Neural cell (in vitro differentiated cells): ENCODE results near the gene ADCY7.

ENCODE experiments used
- CTCF ChIP-seq: fragments of 450-650 bp; IDR thresholded peaks from 2 replicates; pipeline ENCODE4 v1.5.1; 2014; ENCODE audit warnings: antibody characterized with exemption, mild to moderate bottlenecking, moderate library complexity; ENCODE audit not compliant: poor library complexity, severe bottlenecking
- EP300 ChIP-seq: fragments of 450-650 bp; conservative IDR thresholded peaks from 2 replicates; pipeline ENCODE4 v1.6.1; 2014; ENCODE audit warnings: antibody characterized with exemption, mild to moderate bottlenecking, moderate library complexity; ENCODE audit not compliant: poor library complexity, severe bottlenecking
- EZH2 ChIP-seq: fragments of 200-600, 300-800 bp; shearing (Covaris generic), sonication (generic); IDR thresholded peaks from 2 replicates; pipeline ENCODE4 v1.6.1; 2014; ENCODE audit warnings: antibody characterized with exemption, low read length, borderline replicate concordance, mild to moderate bottlenecking; ENCODE audit not compliant: insufficient read depth, poor library complexity, severe bottlenecking
- POLR2AphosphoS5 ChIP-seq: IDR thresholded peaks from 2 replicates; pipeline ENCODE4 v1.6.1; 2012
- RAD21 ChIP-seq: fragments of 450-650 bp; conservative IDR thresholded peaks from 2 replicates; pipeline ENCODE4 v1.6.1; 2014; ENCODE audit warnings: antibody characterized with exemption, mild to moderate bottlenecking, moderate library complexity
- REST ChIP-seq: IDR thresholded peaks from 2 replicates; pipeline ENCODE4 v1.6.1; 2012; ENCODE audit warnings: borderline replicate concordance
- SMC3 ChIP-seq: fragments of 450-650 bp; conservative IDR thresholded peaks from 2 replicates; pipeline ENCODE4 v1.6.1; 2014; ENCODE audit warnings: antibody characterized with exemption, mild to moderate bottlenecking, moderate library complexity; ENCODE audit not compliant: poor library complexity
- TAF1 ChIP-seq: IDR thresholded peaks from 2 replicates; pipeline ENCODE4 v1.6.1; 2012; ENCODE audit warnings: low read depth

- TF ChIP-seq REST (no peak), CTCF (no peak), EP300 (no peak), EZH2 (no peak), RAD21 (no peak), POLR2AphosphoS5 (no peak), TAF1 (no peak), SMC3 (no peak)
Observed at GRCh38 chr16:50309156-50309526, 42.8 kb downstream of the ADCY7 start.
